TTC549 (cell line): Measurements from ENCODE around the gene PSMG2.
"Not testable (repeated sequence)": the region's sequence is repeated elsewhere in the genome, so short reads cannot be mapped to it uniquely, and the experiment has no call there.

ENCODE experiments used
- FAIRE-seq: peaks from 2 replicates; lab custom pipeline; 2012; peaks lifted over from hg19 to GRCh38; lab: Jason Lieb, UNC

The PSMG2 gene

DNA sequence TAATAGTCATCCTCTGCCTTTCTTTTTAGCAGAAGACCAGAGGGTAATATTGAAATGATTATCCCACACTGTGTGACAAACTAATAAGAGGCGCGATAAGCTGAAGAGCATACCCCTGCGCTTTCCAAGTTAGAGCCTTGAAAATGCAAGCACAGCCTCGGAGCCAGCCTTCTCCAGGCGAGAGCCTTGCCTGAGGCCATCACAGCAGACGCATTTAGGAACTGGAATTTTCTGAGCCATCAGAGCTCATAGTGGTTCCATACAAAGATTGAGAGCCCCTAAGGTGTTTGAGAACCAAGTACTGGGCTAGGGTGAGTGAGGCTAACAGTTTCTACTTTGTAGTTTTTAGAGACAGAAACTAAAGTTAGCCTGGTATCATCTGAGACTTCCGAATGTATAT is 19.9 kb downstream of the PSMG2 start:
- FAIRE-seq, result no peak

DNA sequence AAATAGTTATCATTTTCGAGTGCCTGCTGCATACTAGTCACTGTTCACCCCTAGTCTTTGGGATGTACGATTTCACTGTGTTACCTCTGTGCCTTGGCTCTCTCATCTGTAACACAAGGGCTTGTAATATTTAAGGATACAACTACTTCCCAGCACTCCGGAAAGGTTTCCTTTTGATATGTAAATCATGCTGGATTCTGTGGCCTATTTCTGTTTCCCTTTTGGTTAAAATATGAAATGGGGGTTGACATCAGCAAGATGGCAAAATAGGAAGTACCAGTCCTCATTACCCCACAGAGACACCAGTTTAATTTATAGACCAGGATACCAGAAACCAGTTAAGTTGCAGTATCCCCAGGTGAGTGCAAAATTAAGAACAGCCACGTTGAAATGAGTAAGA is 23.5 kb downstream of the PSMG2 start:
- no peak for FAIRE-seq

DNA sequence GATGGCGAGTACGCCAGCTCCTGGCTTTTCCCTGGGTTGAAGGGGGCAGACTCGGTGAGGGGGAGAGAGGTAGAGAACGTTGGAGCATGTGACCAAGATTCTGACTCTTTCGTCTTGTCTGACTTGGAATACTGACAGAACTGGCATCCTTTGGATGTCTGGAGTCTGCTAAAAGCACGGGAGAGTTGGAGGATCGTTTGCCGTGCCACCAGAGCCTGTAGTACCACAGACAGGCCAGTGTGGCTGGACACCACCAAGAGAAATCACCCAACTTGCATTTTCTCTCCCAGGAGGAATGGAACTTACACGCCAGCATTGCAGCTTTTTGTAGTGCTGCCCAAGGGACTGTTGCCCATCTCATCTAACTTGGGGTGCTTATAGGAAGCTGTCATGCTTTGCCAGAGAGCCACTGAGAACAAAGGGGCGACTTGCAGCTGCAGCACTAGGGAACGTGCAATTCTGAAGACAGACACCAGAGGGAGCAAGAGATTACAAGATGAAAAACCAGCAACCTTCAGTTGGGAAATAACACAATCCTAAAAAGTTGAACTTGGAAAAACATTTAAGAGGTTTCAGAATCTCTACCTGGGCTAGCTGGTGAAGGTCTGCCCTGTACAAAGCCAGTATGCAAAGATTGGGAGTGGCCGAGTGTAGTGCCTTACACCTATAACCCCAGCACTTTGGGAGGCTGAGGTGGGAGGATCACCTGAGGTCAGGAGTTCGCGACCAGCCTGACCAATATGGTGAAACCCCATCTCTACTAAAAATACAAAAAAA is 24.1 kb downstream of the PSMG2 start:
- peak; percentile 68 for FAIRE-seq

DNA sequence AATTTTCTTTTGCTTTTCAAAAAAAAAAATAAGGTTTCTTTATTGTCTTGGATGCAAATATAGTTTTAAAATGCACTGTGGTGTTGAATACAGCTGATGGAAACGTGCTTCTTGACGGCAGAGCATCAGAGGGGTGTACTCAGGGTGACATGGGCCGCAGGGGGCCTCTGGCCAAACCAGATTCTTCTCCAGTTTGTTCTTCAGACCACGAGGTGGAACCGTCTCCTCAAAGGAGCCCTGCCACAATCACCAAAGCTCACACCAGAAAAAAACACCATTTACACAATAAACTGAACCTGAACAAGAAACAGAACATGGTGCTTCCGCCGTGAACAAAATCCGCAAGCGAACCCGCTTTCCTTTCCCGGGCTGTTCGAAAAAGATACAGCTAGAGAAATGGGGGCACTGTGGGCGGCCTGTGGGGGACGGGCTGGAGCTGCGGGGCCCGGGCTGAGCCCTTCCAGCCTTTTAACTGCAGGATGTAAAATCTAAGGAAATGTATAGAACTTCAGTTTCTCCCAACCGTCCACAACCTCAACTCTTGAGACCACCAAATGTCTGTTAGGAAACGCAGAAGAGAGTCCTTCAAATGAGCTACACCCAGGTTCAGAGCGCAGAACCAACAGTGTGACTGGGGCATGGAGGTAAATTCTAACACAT is 34.5 kb downstream of the PSMG2 start:
- FAIRE-seq, result no peak

- FAIRE-seq, result no peak
These were observed 38.5 kb downstream of the PSMG2 start for GRCh38 chr18:12741351-12741750.

DNA sequence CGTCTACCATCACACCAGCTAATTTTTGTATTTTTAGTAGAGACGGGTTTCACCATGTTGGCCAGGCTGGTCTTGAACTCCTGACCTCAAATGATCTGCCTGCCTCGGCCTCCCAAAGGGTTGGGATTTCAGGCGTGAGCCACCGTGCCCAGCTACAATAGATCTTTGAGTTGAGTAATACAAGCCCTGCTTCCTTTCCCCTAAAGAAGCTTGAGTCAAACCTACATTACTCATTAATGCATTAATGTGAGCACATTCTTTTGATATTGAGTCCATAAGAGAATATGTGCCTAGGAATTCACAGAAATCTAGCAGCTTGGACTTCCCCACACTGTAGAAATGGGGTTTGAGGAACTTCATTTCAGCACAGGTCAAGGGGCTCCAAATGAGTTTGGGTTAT is 39.6 kb downstream of the PSMG2 start:
- FAIRE-seq, result no peak

DNA sequence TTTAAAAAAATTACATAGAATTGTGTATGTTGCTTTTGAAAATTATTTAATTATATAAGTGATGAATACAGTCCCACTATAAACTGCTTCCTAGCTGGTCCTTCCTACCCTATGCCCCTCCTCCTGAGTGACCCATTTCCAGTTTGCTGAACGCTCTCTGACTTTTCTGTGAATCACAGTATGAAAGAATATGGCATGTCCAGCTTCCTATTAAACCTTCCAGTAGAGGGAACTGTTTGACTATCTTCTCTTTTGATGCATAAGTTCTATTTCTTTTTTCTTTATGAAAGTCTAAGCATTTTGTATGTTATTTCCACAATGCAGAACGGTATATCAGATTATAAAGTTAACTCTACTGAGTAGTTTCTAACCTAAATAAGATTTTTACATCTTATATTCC is 41.3 kb downstream of the PSMG2 start:
- FAIRE-seq, result peak; percentile 91

GRCh38 chr18:12745095-12745795 is 42.4 kb downstream of the PSMG2 start:
- no peak for FAIRE-seq

DNA sequence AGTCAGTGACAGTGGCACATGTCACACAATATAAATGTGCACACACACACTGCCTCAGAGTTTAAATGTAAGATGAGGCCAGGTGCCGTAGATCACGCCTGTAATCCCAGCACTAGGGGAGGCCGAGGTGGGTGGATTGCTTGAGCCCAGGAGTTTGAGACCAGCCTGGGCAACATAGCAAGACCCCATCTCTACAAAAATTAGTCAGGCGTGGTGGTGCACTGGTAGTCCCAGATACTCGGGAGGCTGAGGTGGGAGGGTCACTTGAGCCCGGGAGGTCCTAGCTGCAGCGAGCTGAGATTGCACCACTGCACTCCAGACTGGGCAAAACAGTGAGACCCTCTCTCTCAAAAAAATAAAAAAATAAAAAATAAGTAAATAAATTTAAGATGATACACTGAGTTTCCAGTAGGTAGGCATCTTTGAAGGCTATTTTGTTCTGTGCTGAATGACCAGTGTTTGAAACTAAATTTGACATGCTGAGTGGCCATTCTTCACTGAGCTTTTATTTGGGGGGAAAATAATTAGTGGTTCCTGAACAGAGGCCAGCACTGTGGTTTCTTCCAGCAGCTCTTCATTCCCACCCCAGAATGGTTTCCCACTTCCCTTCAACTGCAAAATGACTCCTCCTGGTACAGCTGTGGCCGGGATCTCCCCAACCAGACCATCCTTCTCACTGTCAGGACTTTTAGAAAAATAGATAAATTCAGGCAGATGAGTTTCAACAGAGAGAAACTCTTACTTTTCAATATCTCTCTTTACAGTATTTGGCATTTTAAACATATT is 44.9 kb downstream of the PSMG2 start:
- no peak for FAIRE-seq

- no peak for FAIRE-seq
These were observed 45.8 kb downstream of the PSMG2 start for GRCh38 chr18:12748671-12749070.

DNA sequence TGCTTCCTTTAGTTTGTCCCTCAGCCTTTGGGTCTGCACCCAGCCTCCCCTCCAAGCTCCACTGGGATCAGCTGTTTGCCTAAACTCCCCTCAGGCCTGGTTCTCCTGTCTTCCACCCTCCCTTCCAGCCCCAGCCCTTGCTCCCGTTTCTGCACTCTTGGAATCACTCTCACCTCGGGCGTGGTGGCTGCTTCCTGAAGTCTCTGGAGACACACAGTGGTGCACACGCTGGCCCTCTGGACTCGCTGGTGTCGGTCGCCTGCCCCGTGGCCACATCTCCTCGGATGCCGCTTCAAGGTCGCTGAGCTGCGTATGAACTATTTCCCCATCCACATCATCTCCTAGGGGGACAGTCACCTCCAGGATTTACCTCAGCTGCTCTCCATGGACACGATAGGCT is 46.3 kb downstream of the PSMG2 start:
- FAIRE-seq, result no peak

DNA sequence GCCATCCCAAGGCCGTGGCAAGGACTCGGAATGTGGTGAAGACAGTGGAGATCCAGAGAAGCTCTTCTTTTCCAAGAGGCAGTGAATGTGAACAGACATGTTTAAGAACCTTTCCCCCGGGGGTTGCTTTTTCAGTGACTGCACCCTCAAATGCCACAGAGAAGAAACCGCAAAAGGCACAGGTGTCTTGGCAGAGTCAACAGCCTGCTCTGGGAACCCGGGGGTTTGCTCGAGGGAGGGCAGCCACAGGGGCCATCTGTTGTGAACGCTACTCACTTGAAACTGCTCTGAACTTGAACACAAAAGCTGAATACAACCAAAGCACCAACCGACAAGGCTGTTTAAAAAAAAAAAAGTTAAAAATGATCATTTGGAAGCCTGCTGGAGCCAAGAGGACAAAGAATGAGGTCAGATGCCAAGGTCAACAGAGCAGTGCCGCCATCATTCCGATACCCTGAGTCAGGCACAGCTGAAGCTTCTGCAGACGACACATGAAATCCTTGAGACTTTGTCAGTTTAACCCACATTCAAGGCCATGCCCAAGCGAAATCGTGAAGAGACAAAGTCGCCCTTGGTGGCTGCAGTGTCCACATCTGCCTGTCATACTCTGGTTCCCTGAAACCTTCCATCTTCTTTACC is 47.4 kb downstream of the PSMG2 start:
- no peak for FAIRE-seq

DNA sequence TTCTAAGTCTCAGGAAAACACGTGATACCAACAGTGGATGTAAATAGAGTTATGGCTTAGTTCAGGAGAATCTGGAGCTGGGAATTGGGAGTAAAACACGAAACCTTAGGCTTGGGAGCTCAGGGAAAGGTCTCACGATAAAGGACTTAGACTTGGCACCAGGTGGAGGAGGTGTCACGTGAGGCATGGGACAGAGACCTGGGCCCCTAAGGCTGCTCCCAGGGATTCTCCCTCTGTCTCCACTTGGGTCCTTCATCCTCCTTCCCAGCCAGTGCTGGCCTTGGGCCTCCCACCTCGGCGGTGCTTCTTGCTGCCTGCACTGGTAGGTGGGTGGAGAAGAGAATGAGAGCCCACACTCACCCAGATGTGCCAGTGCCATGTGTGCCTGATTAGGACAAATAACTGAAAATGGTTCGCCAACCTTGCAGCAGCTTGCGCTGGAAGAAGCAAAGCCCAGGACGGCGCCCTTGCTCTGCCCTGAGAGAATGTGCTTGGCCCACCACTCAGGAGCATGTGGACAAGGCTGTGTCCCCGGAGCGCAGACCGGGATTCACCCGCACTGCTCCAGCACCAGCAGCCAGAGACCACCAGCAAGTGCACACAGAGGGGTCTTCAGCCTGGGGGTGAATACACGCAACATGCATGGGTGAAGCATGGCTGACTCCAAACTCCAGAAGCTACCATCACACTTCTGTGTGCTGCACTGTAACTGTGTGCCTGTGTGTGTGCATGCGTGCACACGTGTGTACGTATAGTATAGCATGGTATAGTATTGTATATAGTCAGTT is 48.1 kb downstream of the PSMG2 start:
- FAIRE-seq, result no peak

DNA sequence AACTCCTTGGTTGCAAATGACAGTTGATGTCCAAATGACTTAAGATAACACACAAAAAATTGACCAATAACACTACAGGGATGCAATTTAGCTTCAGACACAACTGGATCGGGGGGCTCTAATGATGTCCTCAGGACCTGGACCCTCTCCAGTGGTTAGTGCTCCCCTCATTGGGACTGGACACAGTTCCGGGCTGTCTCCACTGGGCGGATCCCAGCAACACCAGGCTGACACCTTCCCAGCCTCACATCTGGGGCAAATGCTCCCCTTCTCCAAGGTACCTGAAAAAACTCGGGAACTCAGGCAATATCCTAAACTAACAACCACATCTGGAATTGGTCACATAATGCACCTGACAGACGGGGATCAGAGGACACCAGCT is 48.7 kb downstream of the PSMG2 start:
- FAIRE-seq, result no peak

DNA sequence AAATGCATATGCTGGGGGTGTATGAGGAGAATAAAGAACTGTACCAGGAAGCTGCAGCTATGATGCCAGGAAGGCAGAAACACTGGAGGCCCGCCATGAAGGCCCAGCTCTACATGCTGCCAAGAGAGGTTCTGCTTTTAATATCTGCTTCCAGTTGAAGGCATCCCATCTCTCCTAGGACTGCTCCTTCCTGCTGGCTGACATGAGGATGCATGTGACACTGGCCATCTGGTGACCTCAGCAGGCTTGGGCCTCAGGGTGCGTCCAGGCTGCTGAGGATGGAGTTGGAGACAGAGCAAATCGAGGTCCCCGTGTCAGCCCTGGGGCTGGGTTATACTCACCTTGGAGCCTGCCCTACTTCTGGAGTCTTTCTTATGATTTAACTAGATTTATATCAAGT is 49.0 kb downstream of the PSMG2 start:
- FAIRE-seq, result no peak

DNA sequence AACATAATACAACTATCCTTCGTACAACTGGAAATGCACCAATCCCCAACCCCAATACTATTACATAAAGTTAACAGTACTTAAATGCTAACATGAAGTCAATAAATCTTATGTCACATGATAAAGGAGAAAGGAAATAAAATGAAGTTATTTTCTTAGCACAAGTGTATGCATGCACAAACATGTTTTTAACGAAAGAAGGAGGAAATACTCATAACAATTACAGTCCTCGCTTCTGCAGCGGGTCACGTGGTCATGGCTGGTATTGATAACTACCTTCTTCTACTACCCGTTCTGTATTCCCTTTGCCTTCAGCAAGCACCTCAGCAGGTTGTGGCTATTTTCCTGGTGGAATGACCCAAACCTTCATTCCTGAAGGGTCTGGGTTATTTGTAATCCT is 51.7 kb downstream of the PSMG2 start:
- no peak for FAIRE-seq

- FAIRE-seq, result not testable (repeated sequence)
These were observed 52.8 kb downstream of the PSMG2 start for GRCh38 chr18:12755606-12756005.

DNA sequence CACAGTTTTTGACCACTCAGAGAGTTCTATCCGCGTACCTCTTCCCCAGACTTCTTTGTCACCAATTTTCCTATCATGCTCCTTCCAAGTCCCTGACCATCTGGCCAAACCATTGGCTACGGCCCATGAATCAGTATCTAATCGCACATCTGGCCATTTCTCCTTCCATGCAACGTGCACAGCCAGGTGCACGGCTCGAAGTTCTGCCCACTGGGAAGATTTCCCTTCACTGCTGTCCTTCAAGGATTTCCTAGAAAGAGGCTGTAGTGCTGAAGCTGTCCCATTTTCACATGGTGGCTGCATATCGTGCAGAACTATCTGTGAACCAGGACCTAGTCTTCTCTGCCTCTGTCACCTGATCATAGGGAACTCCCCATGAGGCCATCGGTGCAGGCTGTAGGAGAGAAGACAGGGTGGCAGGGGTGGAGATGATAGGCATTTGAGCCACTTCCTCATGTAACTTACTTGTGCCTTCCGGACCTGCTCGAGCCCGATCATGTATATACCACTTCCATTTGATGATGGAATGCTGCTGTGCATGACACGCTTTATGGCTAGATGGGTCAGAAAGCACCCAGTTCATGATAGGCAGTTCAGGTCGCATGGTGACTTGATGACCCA is 53.9 kb downstream of the PSMG2 start:
- FAIRE-seq, result not testable (repeated sequence)

DNA sequence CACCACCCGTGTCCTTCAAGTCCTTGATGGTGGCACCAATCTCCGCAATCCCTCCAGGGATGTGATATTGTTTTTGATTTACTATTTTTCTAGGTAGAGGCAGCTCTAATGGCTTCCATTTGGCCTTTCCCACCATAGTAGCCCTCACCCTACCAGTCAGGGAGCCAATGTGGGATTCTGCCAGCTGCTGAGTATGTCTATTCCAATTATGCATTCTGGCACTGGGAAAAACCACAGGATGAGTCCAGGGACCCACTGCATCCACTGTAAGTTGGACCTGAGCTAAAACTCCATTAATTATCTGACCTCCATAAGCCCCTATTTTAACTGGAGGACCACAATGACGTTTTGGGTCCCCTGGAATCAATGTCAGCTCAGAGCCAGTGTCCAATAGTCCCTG is 55.7 kb downstream of the PSMG2 start:
- not testable (repeated sequence) for FAIRE-seq

DNA sequence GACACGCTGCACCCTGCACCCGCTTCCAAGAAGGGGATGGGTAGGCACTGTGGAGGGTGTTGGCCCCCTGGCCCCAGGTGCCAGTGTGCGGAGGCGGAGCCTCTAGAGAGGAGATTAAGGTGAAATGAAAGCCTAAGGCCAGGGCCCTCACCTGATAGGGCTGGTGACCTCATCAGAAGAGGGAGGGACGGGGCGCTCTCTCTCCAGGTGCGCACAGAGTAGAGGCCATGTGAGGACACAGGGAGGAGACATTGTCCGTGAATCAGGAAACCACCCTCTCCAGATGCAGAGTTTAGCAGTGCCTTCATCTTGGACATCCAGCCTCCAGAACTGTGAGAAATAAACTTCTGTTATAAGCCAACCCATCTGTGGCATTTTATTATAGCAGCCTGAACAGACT is 62.3 kb downstream of the PSMG2 start:
- FAIRE-seq, result no peak

- no peak for FAIRE-seq
These were observed 62.7 kb downstream of the PSMG2 start for GRCh38 chr18:12765586-12765985.
